ENCODE results near the gene SPEM2.
A peak's percentile ranks its signal among the peaks of the same experiment; 100 is the strongest.

SPEM2 gene

DNA sequence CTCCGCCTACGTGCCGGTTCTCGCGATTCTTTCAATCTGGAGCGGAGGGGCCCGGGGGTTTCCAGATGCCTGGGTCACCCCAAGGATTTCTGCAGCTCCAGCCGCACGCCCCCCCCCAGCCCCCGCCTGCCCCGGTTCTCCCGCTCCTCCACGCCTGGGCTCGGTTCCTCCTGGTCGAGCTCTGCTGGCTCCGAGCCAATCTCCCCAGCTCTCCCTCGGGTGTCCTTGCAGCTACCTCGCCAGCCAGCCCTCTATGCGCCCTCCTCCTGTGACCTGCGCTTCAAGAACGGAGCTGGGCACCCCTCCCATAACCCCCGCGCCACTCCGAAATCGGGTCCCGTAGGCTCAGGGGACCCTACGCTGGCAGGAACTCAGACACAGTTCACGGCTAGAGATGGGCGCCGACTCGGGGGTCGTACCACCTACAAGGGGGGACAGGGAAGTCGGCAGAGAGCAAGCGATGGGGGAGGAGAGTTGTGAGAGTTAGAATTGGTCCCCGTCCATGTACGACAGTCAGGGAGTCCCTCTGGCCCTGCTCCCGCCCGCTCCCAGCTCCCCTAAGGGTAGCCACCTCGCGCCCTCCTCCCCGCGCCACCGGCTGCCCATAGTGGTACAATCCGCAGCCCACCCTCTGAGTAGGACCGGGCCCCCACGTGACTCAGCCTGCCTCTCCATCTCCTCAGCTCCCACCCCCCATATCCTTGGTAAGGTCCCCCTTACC, 14.9 kb downstream of the SPEM2 start:
- H4K20me1 ChIP-seq (ENCODE audit: insufficient read depth, low read length), result no peaks in the 10 kb centered on the region
- H3K27ac ChIP-seq (ENCODE audit: low read depth, low read length, poor library complexity, severe bottlenecking), result no peak overlapping the region
- H3K4me1 ChIP-seq (ENCODE audit: insufficient read depth, low read length, severe bottlenecking), result peaks cover 52% of the 10 kb centered on the region
- peak overlapping the region; percentile 57 for H3K4me3 ChIP-seq (ENCODE audit: low read depth, low read length, poor library complexity, severe bottlenecking)
- no peak overlapping the region for H2AFZ ChIP-seq (ENCODE audit: low read length)
- H3K9me2 ChIP-seq (ENCODE audit: low read depth, low read length), result no peaks in the 10 kb centered on the region
- no peaks in the 10 kb centered on the region for H3K79me2 ChIP-seq (ENCODE audit: insufficient read depth, low read length)
- TF ChIP-seq, protein P1, sequence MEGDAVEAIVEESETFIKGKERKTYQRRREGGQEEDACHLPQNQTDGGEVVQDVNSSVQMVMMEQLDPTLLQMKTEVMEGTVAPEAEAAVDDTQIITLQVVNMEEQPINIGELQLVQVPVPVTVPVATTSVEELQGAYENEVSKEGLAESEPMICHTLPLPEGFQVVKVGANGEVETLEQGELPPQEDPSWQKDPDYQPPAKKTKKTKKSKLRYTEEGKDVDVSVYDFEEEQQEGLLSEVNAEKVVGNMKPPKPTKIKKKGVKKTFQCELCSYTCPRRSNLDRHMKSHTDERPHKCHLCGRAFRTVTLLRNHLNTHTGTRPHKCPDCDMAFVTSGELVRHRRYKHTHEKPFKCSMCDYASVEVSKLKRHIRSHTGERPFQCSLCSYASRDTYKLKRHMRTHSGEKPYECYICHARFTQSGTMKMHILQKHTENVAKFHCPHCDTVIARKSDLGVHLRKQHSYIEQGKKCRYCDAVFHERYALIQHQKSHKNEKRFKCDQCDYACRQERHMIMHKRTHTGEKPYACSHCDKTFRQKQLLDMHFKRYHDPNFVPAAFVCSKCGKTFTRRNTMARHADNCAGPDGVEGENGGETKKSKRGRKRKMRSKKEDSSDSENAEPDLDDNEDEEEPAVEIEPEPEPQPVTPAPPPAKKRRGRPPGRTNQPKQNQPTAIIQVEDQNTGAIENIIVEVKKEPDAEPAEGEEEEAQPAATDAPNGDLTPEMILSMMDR (IDR thresholded peaks at IDR 0.05; ENCODE audit: low read length), result no peak
- no peak for TF ChIP-seq EZH2 (IDR thresholded peaks at IDR 0.05; ENCODE audit: borderline replicate concordance, low read length)
- no peaks in the 10 kb centered on the region for H3F3A ChIP-seq (ENCODE audit: insufficient read depth, low read length)
- H3K27me3 ChIP-seq (ENCODE audit: insufficient read depth, low read length), result peaks cover 17% of the 10 kb centered on the region
- peak overlapping the region; percentile 76 for H3K4me2 ChIP-seq (ENCODE audit: low read length)
- H3K9me3 ChIP-seq (ENCODE audit: low read length), result no peaks in the 10 kb centered on the region
- peaks cover 3% of the 10 kb centered on the region; the same call in 1 of the 2 replicates for H3K36me3 ChIP-seq (ENCODE audit: insufficient read depth, low read length)
- H3K9ac ChIP-seq (ENCODE audit: low read length), result peak overlapping the region; percentile 50; the same call in 1 of the 2 replicates

GRCh38 chr17:7440834-7441195, 15.4 kb downstream of the SPEM2 start:
- Histone ChIP-seq H4K20me1 (ENCODE audit: insufficient read depth, low read length) (no peaks in the 10 kb centered on the region), H2AFZ (ENCODE audit: low read length) (no peak overlapping the region)

GRCh38 chr17:7441266-7441665, 15.8 kb downstream of the SPEM2 start:
- Histone ChIP-seq H3K36me3 (ENCODE audit: insufficient read depth, low read length) (peaks cover 3% of the 10 kb centered on the region; the same call in 1 of the 2 replicates), H3F3A (ENCODE audit: insufficient read depth, low read length) (no peaks in the 10 kb centered on the region), H3K27ac (ENCODE audit: low read depth, low read length, poor library complexity, severe bottlenecking) (no peak overlapping the region), H3K79me2 (ENCODE audit: insufficient read depth, low read length) (no peaks in the 10 kb centered on the region), H3K9me3 (ENCODE audit: low read length) (no peaks in the 10 kb centered on the region), H3K4me1 (ENCODE audit: insufficient read depth, low read length, severe bottlenecking) (peaks cover 56% of the 10 kb centered on the region), H2AFZ (ENCODE audit: low read length) (no peak overlapping the region), H4K20me1 (ENCODE audit: insufficient read depth, low read length) (no peaks in the 10 kb centered on the region), H3K27me3 (ENCODE audit: insufficient read depth, low read length) (peaks cover 21% of the 10 kb centered on the region), H3K4me3 (ENCODE audit: low read depth, low read length, poor library complexity, severe bottlenecking) (no peak overlapping the region), H3K9me2 (ENCODE audit: low read depth, low read length) (no peaks in the 10 kb centered on the region), H3K9ac (ENCODE audit: low read length) (no peak overlapping the region), H3K4me2 (ENCODE audit: low read length) (no peak overlapping the region)
- no peak for TF ChIP-seq EZH2 (IDR thresholded peaks at IDR 0.05; ENCODE audit: borderline replicate concordance, low read length)
- TF ChIP-seq, protein P1 (IDR thresholded peaks at IDR 0.05; ENCODE audit: low read length), result no peak

More at GRCh38 chr17:7440834-7441195, 15.4 kb downstream of the SPEM2 start:
- Histone ChIP-seq H3K27ac (ENCODE audit: low read depth, low read length, poor library complexity, severe bottlenecking) (no peak overlapping the region), H3K4me2 (ENCODE audit: low read length) (peak overlapping the region; percentile 76; the same call in 1 of the 2 replicates), H3F3A (ENCODE audit: insufficient read depth, low read length) (no peaks in the 10 kb centered on the region), H3K9ac (ENCODE audit: low read length) (peak overlapping the region; percentile 50; the same call in 1 of the 2 replicates), H3K9me2 (ENCODE audit: low read depth, low read length) (no peaks in the 10 kb centered on the region), H3K4me3 (ENCODE audit: low read depth, low read length, poor library complexity, severe bottlenecking) (peak overlapping the region; percentile 57), H3K4me1 (ENCODE audit: insufficient read depth, low read length, severe bottlenecking) (peaks cover 57% of the 10 kb centered on the region), H3K36me3 (ENCODE audit: insufficient read depth, low read length) (peaks cover 3% of the 10 kb centered on the region; the same call in 1 of the 2 replicates), H3K79me2 (ENCODE audit: insufficient read depth, low read length) (no peaks in the 10 kb centered on the region), H3K9me3 (ENCODE audit: low read length) (no peaks in the 10 kb centered on the region), H3K27me3 (ENCODE audit: insufficient read depth, low read length) (peaks cover 17% of the 10 kb centered on the region)
- TF ChIP-seq EZH2 (IDR thresholded peaks at IDR 0.05; ENCODE audit: borderline replicate concordance, low read length), result no peak
- TF ChIP-seq, protein P1 (IDR thresholded peaks at IDR 0.05; ENCODE audit: low read length), result no peak

Data from OCI-LY1 (cell line).